Thyroid gland (tissue), 4 donors: ENCODE results near the gene RWDD4. TPM values are rescaled to one million over a fixed set of nuclear protein-coding genes. Genes with fewer than 3 reads are reported as not detected.
A peak's percentile ranks its signal among the peaks of the same experiment; 100 is the strongest.

ENCODE experiments used
- DNase-seq, 2 donors: peaks; one replicate each; pipeline ENCODE4 v3.0.0-alpha.2; 2019
- H3K27ac ChIP-seq, 3 donors: fragments of 200-600 bp; sonication (generic); 1 replicate in 2 of 3; 2 replicates in 1 of 3; pipeline ENCODE4 v1.5.1; 2016 to 2019; ENCODE audit warnings: mild to moderate bottlenecking in 1 of 3, moderate library complexity in 1 of 3
- H3K27me3 ChIP-seq: fragments of 200-600 bp; sonication (generic); one replicate; pipeline ENCODE4 v1.5.1; 2019
- H3K36me3 ChIP-seq, 2 donors: fragments of 200-600 bp; sonication (generic); one replicate each; pipeline ENCODE4 v1.5.1; 2016 to 2019
- H3K4me1 ChIP-seq, 2 donors: fragments of 200-600 bp; sonication (generic); one replicate each; pipeline ENCODE4 v1.5.1; 2017 to 2019
- H3K4me3 ChIP-seq, 3 donors: fragments of 200-600 bp; sonication (generic); replicated peaks in 1 of 3; 1 replicate in 2 of 3; 2 replicates in 1 of 3; pipeline ENCODE4 v1.5.1; 2016; ENCODE audit warnings: mild to moderate bottlenecking in 1 of 3
- H3K9me3 ChIP-seq: fragments of 200-600 bp; sonication (generic); one replicate; pipeline ENCODE4 v1.5.1; 2017
- POLR2A ChIP-seq, 2 donors: fragments of 450-650 bp; IDR thresholded peaks; one replicate each; pipeline ENCODE4 v1.6.1; 2017; ENCODE audit warnings: antibody characterized with exemption in 2 of 2, mild to moderate bottlenecking in 2 of 2, moderate library complexity in 1 of 2
- WGBS, 2 donors: methylation state at CpG; one replicate each; pipeline ENCODE4 v1.1.5; 2017; 5-methylcytosine and 5-hydroxymethylcytosine counted together
- intact Hi-C: fragments of 100-400 bp; cut with DNase I; formaldehyde crosslinking; loops from one replicate; pipeline ENCODE4 v1.15.1; 2023
- total RNA-seq, 4 donors: library from RNA; depleted of rRNA; stranded (reverse); fragments of >200 nt; gene quantifications; one replicate each; pipeline ENCODE4 v1.2.3, GENCODE V29; 2016
- TF ChIP-seq, protein P1 (sequence below), 6 experiments: fragments of 200-600 bp in 3 of 6; fragments of 450-650 bp in 3 of 6; sonication (generic) in 3 of 6; IDR thresholded peaks; one replicate each; pipeline ENCODE4 v1.5.1; 2016 to 2019; ENCODE audit warnings: antibody characterized with exemption in 6 of 6, mild to moderate bottlenecking in 2 of 6, inconsistent platforms in 1 of 6, moderate library complexity in 1 of 6

The RWDD4 gene
- total RNA-seq, 4 donors from 2014 or later, result 33.3 to 43.5 (median 41.5) TPM

DNA sequence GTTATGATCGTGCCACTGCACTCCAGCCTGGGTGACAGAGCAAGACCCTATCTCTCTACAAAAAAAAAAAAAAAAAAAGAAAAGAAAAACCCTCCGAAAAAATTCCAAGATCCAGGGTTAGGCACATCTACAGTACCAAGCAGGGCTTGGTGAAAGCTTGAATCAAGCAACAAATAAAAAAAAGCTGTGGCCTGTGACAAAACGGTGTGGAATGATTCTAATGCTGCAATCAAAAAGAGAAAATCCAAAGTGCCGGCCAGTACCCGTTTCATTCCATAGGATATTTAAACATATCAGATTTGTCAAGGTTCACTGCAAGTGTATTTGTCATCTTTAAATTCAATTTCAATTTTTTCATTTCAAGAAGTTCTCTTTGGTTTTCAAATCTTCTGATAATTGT lies 20.5 kb downstream of the RWDD4 start:
- WGBS, 2 donors, result 93% methylated on average over 4 to 5 of the region's 5 CpGs
- Histone ChIP-seq H3K27me3 (no peaks in the 10 kb centered on the region), H3K36me3 (no peaks in the 10 kb centered on the region), H3K4me1 (peaks cover 0 to 15% of the 10 kb centered on the region in 2 donors), H3K27ac (no peak overlapping the region), H3K9me3 (no peaks in the 10 kb centered on the region), H3K4me3 (no peak overlapping the region)
- no peak for TF ChIP-seq POLR2A (IDR thresholded peaks at IDR 0.05)
- TF ChIP-seq, protein P1, sequence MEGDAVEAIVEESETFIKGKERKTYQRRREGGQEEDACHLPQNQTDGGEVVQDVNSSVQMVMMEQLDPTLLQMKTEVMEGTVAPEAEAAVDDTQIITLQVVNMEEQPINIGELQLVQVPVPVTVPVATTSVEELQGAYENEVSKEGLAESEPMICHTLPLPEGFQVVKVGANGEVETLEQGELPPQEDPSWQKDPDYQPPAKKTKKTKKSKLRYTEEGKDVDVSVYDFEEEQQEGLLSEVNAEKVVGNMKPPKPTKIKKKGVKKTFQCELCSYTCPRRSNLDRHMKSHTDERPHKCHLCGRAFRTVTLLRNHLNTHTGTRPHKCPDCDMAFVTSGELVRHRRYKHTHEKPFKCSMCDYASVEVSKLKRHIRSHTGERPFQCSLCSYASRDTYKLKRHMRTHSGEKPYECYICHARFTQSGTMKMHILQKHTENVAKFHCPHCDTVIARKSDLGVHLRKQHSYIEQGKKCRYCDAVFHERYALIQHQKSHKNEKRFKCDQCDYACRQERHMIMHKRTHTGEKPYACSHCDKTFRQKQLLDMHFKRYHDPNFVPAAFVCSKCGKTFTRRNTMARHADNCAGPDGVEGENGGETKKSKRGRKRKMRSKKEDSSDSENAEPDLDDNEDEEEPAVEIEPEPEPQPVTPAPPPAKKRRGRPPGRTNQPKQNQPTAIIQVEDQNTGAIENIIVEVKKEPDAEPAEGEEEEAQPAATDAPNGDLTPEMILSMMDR (IDR thresholded peaks at IDR 0.05), result no peak
- intact Hi-C loops, result no loop called here
- DNase-seq, result no peak

GRCh38 chr4:183637461-183637860 lies 21.5 kb downstream of the RWDD4 start:
- H3K27ac ChIP-seq, result no peak overlapping the region
- no peak for DNase-seq
- no peaks in the 10 kb centered on the region for H3K9me3 ChIP-seq
- H3K4me3 ChIP-seq, result no peak overlapping the region
- intact Hi-C loops, result no loop called here
- H3K4me1 ChIP-seq, result peaks cover 3 to 22% of the 10 kb centered on the region in 2 donors
- whole genome bisulfite sequencing, 2 donors, result 84 to 87% methylated on average over 3 of the region's 3 CpGs
- TF ChIP-seq, protein P1 (IDR thresholded peaks at IDR 0.05), result no peak
- no peak for TF ChIP-seq POLR2A (IDR thresholded peaks at IDR 0.05)
- no peaks in the 10 kb centered on the region for H3K36me3 ChIP-seq
- no peaks in the 10 kb centered on the region for H3K27me3 ChIP-seq

- no peaks in the 10 kb centered on the region for H3K9me3 ChIP-seq
- peak overlapping the region in 2 of 3 donors; percentile 10 to 15 for H3K27ac ChIP-seq
- H3K4me3 ChIP-seq, result no peak overlapping the region
- WGBS, 2 donors, result 15 to 21% methylated on average over 5 of the region's 5 CpGs
- TF ChIP-seq, protein P1 (IDR thresholded peaks at IDR 0.05), result no peak
- no peak for TF ChIP-seq POLR2A (IDR thresholded peaks at IDR 0.05)
- intact Hi-C loops, result no loop called here
- H3K36me3 ChIP-seq, result no peaks in the 10 kb centered on the region
- peak in 1 of 2 donors; percentile 14 for DNase-seq
- no peaks in the 10 kb centered on the region for H3K27me3 ChIP-seq
- peaks cover 3 to 28% of the 10 kb centered on the region in 2 donors for H3K4me1 ChIP-seq
Observed at GRCh38 chr4:183636923-183637322, 22.1 kb downstream of the RWDD4 start.

DNA sequence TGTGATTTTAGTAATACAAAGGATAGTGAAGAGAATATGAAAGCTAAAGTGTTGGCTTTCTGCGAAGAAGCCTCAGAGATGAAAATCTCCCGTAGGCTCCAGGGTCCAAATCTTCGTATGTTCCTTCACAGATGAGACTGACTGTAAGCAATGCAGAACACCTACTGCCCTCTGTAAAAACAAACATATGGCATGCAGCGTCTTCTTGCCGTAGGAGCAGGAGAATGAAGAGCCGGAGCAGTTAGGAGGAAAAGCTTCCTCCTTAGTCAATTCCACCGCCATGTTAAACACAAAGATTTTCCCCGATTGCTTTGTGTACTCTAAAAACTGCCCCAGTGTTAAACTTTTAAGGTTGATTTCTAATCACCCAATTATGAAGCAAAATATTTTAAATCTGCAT lies 22.5 kb downstream of the RWDD4 start:
- Histone ChIP-seq H3K27ac (peak overlapping the region in 2 of 3 donors; percentile 10 to 15), H3K27me3 (no peaks in the 10 kb centered on the region), H3K36me3 (no peaks in the 10 kb centered on the region), H3K4me1 (peaks cover 3 to 29% of the 10 kb centered on the region in 2 donors), H3K9me3 (no peaks in the 10 kb centered on the region), H3K4me3 (no peak overlapping the region)
- DNase-seq, result no peak
- TF ChIP-seq POLR2A (IDR thresholded peaks at IDR 0.05), result no peak
- TF ChIP-seq, protein P1 (IDR thresholded peaks at IDR 0.05), result no peak
- intact Hi-C loops, result no loop called here
- WGBS, 2 donors, result 62 to 72% methylated on average over 8 of the region's 8 CpGs

- WGBS, 2 donors, result 91 to 92% methylated on average over 5 of the region's 5 CpGs
- H3K27me3 ChIP-seq, result no peaks in the 10 kb centered on the region
- no peaks in the 10 kb centered on the region for H3K36me3 ChIP-seq
- DNase-seq, result no peak
- intact Hi-C loops, result no loop called here
- no peaks in the 10 kb centered on the region for H3K9me3 ChIP-seq
- H3K4me1 ChIP-seq, result peaks cover 7 to 32% of the 10 kb centered on the region in 2 donors
- no peak for TF ChIP-seq POLR2A (IDR thresholded peaks at IDR 0.05)
- TF ChIP-seq, protein P1 (IDR thresholded peaks at IDR 0.05), result no peak
- no peak overlapping the region for H3K27ac ChIP-seq
- H3K4me3 ChIP-seq, result no peak overlapping the region
Observed at GRCh38 chr4:183635741-183636140, 23.2 kb downstream of the RWDD4 start.
